Measurements from ENCODE around the gene GTF2A1L.

Gene GTF2A1L

DNA sequence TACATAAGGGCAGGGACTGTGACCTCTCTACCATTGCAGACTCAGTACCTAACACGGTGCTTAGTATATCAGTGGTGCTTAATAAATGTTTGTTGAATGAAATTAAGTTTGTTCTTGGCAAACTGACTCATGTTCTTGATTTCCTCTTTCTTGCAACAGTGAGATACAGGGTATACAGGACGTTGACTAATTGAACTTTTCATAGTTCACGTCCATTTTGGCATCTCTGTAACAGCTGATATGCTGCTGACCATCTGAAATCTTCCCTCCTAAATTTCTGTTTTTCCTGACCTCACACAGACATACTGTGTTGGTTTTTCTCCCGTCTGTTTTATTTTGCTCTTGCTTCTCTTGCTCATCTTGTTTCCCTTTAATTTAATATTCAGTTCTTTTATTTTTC is 93.7 kb downstream of the GTF2A1L start:
- peak; percentile 58 to 63 for DNase-seq (ENCODE audit: low read depth in 2 of 2)
- H3K4me3 ChIP-seq (replicated peaks in 1 of 2; ENCODE audit: low read depth in 2 of 2, low read length in 2 of 2), result no peak overlapping the region
- TF ChIP-seq, protein P1, sequence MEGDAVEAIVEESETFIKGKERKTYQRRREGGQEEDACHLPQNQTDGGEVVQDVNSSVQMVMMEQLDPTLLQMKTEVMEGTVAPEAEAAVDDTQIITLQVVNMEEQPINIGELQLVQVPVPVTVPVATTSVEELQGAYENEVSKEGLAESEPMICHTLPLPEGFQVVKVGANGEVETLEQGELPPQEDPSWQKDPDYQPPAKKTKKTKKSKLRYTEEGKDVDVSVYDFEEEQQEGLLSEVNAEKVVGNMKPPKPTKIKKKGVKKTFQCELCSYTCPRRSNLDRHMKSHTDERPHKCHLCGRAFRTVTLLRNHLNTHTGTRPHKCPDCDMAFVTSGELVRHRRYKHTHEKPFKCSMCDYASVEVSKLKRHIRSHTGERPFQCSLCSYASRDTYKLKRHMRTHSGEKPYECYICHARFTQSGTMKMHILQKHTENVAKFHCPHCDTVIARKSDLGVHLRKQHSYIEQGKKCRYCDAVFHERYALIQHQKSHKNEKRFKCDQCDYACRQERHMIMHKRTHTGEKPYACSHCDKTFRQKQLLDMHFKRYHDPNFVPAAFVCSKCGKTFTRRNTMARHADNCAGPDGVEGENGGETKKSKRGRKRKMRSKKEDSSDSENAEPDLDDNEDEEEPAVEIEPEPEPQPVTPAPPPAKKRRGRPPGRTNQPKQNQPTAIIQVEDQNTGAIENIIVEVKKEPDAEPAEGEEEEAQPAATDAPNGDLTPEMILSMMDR (IDR thresholded peaks at IDR 0.05; ENCODE audit: low read depth, low read length), result no peak

DNA sequence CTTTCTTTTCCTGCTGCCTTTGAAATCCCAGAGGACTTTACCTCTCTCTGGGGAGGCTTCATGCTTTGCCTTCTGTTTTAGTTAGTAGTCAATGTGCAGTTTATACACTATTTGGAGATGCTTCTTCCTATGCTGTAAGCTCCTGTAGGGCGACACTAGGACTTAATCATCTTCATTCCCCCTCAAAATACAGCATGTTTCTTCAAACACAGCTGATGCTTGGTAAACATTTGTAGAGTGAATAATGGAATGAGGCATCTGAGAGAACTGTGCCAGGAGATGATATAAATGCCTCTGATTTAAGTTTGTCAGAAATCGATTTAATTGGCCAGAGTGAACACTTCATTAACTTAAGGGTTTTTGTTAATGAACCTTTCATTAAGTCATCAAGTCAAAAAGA is 94.5 kb downstream of the GTF2A1L start:
- TF ChIP-seq, protein P1 (IDR thresholded peaks at IDR 0.05; ENCODE audit: low read depth, low read length), result no peak
- no peak overlapping the region for H3K4me3 ChIP-seq (replicated peaks in 1 of 2; ENCODE audit: low read depth in 2 of 2, low read length in 2 of 2)
- DNase-seq (ENCODE audit: low read depth in 2 of 2), result peak in 1 of 2 donors; percentile 30

DNA sequence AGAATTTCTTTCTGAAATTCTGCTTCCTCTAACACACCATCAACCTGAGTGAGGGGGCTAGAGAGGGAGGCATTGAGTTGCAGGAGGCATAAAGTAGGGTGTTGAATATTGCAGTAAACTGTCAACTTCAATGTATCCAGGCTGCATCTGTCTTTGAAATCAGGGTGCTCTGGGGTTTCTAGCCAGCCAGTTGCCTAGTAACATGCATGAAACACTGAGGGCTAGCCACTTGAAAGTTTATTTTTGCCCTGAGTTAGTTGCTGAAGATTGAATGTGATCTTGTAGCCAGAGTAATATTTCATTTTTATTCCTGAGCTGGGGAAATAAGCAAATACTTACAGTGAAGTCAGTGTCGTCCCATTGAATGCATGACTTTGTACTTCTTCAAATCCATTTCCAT is 96.0 kb downstream of the GTF2A1L start:
- H3K4me3 ChIP-seq (replicated peaks in 1 of 2; ENCODE audit: low read depth in 2 of 2, low read length in 2 of 2), result no peak overlapping the region
- TF ChIP-seq, protein P1 (IDR thresholded peaks at IDR 0.05; ENCODE audit: low read depth, low read length), result no peak
- DNase-seq (ENCODE audit: low read depth in 2 of 2), result no peak

DNA sequence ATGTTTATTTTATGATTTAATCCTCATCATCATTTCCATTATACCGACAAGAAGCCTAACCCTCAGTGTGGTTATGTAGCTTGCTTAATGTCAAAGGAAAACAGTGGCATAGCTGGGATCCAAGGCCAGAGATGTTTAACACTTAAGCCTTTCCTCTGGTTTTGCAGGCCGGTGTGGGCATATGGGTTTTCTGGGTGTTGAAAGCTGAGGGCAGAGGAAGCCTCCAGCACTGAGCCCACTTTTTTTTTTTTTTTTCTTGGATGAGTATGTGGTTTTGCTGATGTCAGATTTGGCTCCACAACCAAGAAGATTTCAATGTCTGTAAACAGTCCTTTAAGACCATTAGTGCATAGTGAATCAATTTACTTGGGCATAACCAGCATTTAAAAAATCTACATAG is 96.6 kb downstream of the GTF2A1L start:
- TF ChIP-seq, protein P1 (IDR thresholded peaks at IDR 0.05; ENCODE audit: low read depth, low read length), result no peak
- H3K4me3 ChIP-seq (replicated peaks in 1 of 2; ENCODE audit: low read depth in 2 of 2, low read length in 2 of 2), result no peak overlapping the region
- DNase-seq (ENCODE audit: low read depth in 2 of 2), result peak; percentile 46 to 73

DNA sequence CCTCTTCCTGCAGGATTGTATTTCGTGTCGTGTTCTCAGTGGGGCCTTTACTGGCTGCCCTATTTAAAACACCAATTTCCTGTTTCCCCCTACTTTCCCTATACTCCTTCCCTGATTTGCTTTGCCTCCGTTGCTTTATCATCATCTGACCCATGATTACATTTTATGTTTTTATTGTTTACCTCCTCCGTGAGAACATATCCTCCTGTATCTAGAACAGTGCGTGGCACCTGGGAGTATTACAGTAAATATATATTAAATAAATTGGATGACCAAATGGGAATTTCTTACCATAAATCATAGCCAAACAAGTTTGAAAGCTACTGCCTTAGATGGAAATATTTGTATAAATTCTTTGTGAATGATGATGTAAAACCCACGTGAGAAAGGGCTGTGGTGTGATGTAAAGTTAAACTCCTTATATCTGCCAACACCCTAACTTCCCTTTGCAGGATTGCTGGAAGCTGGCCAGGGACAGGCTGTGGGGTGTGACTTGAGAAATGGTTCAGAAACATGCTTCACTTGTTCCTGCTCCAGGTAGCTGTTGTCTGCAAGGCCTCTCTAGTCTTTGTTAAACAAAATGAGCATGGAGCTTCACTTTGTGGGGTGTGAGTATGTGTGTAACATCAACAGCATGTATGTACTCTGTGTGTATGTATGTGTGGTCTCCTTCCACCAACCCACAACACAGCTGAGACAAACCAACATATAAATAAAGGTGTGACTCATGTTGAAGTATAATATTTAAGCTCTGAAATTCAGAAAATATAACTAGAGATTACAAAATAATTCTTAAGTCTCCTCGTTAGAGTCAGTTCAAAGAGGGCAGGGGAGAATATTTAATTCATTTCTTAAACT is 97.6 kb downstream of the GTF2A1L start:
- TF ChIP-seq, protein P1 (IDR thresholded peaks at IDR 0.05; ENCODE audit: low read depth, low read length), result no peak
- no peak overlapping the region for H3K4me3 ChIP-seq (replicated peaks in 1 of 2; ENCODE audit: low read depth in 2 of 2, low read length in 2 of 2)
- DNase-seq (ENCODE audit: low read depth in 2 of 2), result peak; percentile 73 to 87

DNA sequence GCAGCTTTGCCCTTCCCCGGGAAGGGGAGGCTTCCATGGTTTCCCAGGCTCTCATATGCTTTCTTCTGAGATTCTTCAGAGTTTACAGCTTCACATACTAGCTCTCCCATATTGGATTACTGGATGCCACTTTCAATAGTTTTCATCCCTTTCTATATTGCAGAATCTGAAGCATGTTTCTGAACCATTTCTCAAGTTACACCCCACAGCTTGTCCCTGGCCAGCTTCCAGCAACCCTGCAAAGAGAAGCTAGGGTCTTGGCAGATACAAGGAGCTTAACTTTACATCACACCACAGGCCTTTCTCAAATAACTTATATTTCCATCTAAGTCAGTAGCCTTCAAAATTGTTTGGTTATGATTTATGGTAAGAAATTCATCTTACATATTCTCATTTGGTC is 98.3 kb downstream of the GTF2A1L start:
- peak in 1 of 2 donors; percentile 77 for DNase-seq (ENCODE audit: low read depth in 2 of 2)
- no peak overlapping the region for H3K4me3 ChIP-seq (replicated peaks in 1 of 2; ENCODE audit: low read depth in 2 of 2, low read length in 2 of 2)
- TF ChIP-seq, protein P1 (IDR thresholded peaks at IDR 0.05; ENCODE audit: low read depth, low read length), result no peak
